AG04449 (cell line): Measurements from ENCODE around the gene SPECC1.

Experiments
- CTCF ChIA-PET: fragments of 350-600 bp; formaldehyde crosslinking; extraction: SDS; loops from one replicate; lab custom pipeline; 2021; ENCODE audit warnings: antibody characterized with exemption; lab: Yijun Ruan, JAX
- POLR2A ChIA-PET: fragments of 400-600, 350-600 bp; formaldehyde crosslinking; extraction: SDS; loops from one replicate; lab custom pipeline; 2020; ENCODE audit warnings: antibody characterized with exemption, inconsistent platforms; lab: Yijun Ruan, JAX
- DNase-seq: peaks from one replicate; pipeline ENCODE4 v3.0.0-alpha.2; 2010; ENCODE audit warnings: low read depth, low spot score
- H3K4me3 ChIP-seq: 2 replicates; pipeline ENCODE4 v1.5.1; 2011; ENCODE audit warnings: low read depth, mild to moderate bottlenecking, control low read depth, low read length
- CTCF ChIP-seq: IDR thresholded peaks from one replicate; pipeline ENCODE4 v1.5.1; 2011; ENCODE audit warnings: mild to moderate bottlenecking, moderate library complexity, low read length, control low read depth, inconsistent platforms; ENCODE audit not compliant: insufficient read depth; ENCODE audit errors: missing control alignments

The SPECC1 gene

GRCh38 chr17:20118280-20118679 is 109.1 kb downstream of the SPECC1 start:
- TF ChIP-seq CTCF = no peak
- DNase-seq = no peak
- H3K4me3 ChIP-seq = no peak overlapping the region
- ChIA-PET CTCF (interaction anchor here (1.3 to 6.7 kb wide), 2 partner anchors 115 to 125 kb away, joined by 5 to 95 read pairs; no protein-coding TSS in a partner anchor), POLR2A (no interaction called here)

GRCh38 chr17:20120836-20121235 is 111.7 kb downstream of the SPECC1 start:
- CTCF ChIA-PET = interaction anchor here (0.7 to 3.9 kb wide), 10 partner anchors 11 to 874 kb away, joined by 3 to 37 read pairs (median 3); partner anchors contain the start of gene SPECC1

GRCh38 chr17:20121359-20122253 is 112.4 kb downstream of the SPECC1 start:
- ChIA-PET POLR2A (no interaction called here), CTCF (interaction anchor here (0.6 to 3.9 kb wide), 16 partner anchors 8 to 873 kb away, joined by 3 to 37 read pairs (median 3); no protein-coding TSS in a partner anchor)
- peak; percentile 77 for TF ChIP-seq CTCF
- DNase-seq = peak; percentile 7
- H3K4me3 ChIP-seq = no peak overlapping the region

More at GRCh38 chr17:20120836-20121235, 111.7 kb downstream of the SPECC1 start:
- H3K4me3 ChIP-seq = no peak overlapping the region
- no peak for TF ChIP-seq CTCF
- DNase-seq = no peak
- POLR2A ChIA-PET = no interaction called here

GRCh38 chr17:20122254-20122879 is 113.2 kb downstream of the SPECC1 start:
- no peak overlapping the region for H3K4me3 ChIP-seq
- ChIA-PET POLR2A (no interaction called here), CTCF (interaction anchor here (0.6 to 3.9 kb wide), 9 partner anchors 8 to 733 kb away, joined by 3 to 37 read pairs (median 3); no protein-coding TSS in a partner anchor)
- no peak for DNase-seq
- TF ChIP-seq CTCF = no peak

GRCh38 chr17:20123209-20123608 is 114.0 kb downstream of the SPECC1 start:
- no peak overlapping the region for H3K4me3 ChIP-seq
- no peak for TF ChIP-seq CTCF
- DNase-seq = no peak
- CTCF ChIA-PET = interaction anchor here (1.0 kb wide), 1 partner anchor 142 kb away, joined by 3 read pairs; no protein-coding TSS in a partner anchor
- POLR2A ChIA-PET = no interaction called here
